ENCODE data around the gene PIK3R6. TPM values are rescaled to one million over a fixed set of nuclear protein-coding genes. Genes with fewer than 3 reads are reported as not detected.
A peak's percentile ranks its signal among the peaks of the same experiment; 100 is the strongest.

The PIK3R6 gene
- total and polyA plus RNA-seq, 10 of the 15 experiments (the other 5 are each of a cell fraction or from before 2014, with no cell fraction given): 6.7 to 146 (median 68.2) TPM

DNA sequence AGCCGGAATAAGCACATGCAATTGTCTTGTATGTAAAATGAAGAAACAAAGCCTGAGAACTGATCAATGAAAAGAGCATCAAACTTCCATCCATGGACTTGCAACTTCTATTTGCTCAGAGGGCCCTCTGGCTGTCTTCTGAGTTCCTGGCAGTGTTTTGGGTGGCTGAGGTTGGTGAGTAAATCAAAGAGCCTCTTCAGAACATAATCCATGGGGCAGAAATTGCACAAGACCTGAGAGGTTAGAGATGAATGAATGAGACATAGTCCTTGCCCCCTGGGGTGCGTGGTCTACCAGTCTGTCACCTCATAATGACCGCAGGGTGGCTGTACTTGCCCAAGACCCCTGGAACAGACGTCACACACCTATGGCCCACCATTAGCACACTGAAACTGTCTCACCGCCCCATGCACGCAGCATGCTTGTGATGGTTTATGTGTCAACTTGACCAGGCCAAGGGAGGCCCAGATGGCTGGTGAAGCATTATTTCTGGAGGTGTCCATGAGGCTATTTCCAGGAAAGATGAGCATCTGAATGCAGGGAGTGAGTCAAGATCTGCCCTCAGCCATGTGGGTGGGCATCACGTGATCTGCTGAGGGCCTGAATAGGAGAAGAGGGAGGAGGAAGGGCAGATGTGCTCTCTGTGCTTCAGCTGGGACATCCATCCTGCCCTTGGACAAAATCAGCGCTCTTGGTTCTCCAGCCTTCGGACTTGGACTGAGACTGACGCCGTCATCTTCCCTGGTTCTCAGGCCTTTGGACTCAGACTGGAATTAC is 8.3 kb downstream of the PIK3R6 start (continued):
- peak; percentile 59; the same call in 1 of the 2 replicates for TF ChIP-seq ZBTB4 (CRISPR knock-in tag; IDR thresholded peaks at IDR 0.05)
- TF ChIP-seq EZH2 (IDR thresholded peaks at IDR 0.05; ENCODE audit: borderline replicate concordance, control insufficient read depth, low read depth, low read length): no peak
- TF ChIP-seq GATAD2B (conservative IDR thresholded peaks at IDR 0.05; ENCODE audit: low read depth): peak; percentile 63; the same call in 1 of the 2 replicates
- peak; percentile 63 for TF ChIP-seq CUX1 (IDR thresholded peaks at IDR 0.05; ENCODE audit: insufficient replicate concordance, low read depth, low read length)
- TF ChIP-seq MLLT1 (IDR thresholded peaks at IDR 0.05): peak; percentile 74
- TF ChIP-seq ZBTB33 (IDR thresholded peaks at IDR 0.05): no peak
- no peak; the same call in 1 of the 2 replicates for TF ChIP-seq CREB1 (IDR thresholded peaks at IDR 0.05; ENCODE audit: low read depth)
- TF ChIP-seq IRF3 (IDR thresholded peaks at IDR 0.05): no peak
- peak; percentile 47; the same call in 1 of the 2 replicates for TF ChIP-seq TCF12 (IDR thresholded peaks at IDR 0.05; ENCODE audit: low read depth, low read length)
- TF ChIP-seq KLF5 (IDR thresholded peaks at IDR 0.05; ENCODE audit: partially characterized antibody): no peak
- TF ChIP-seq YBX1 (IDR thresholded peaks at IDR 0.05): no peak

Measured in GM12878 (cell line).